Right lobe of liver (tissue), 4 donors: ENCODE measurements around the gene UGT2A2.

ENCODE experiments used
- CTCF ChIP-seq, 4 donors: fragments of 200-600 bp in 3 of 4; fragments of 450-650 bp in 1 of 4; IDR thresholded peaks; one replicate each; pipeline versions ENCODE4 v1.5.1 to v1.8.0; 2016 to 2022; ENCODE audit warnings: antibody characterized with exemption in 4 of 4, mild to moderate bottlenecking in 2 of 4
- POLR2A ChIP-seq: fragments of 450-650 bp; IDR thresholded peaks from one replicate; pipeline ENCODE4 v1.6.1; 2017; ENCODE audit warnings: antibody characterized with exemption, mild to moderate bottlenecking
- donor health status: DM: no; HTN: no; CAD: no.
- donor health status: DM: no; HTN: no; CAD: no.
- donor health status: DM: no; HTN: yes; CAD: no.

GRCh38 chr4:69653147-69653546 is 13.7 kb upstream of the UGT2A2 start, which contains the start of gene UGT2A1:
- no peak for TF ChIP-seq CTCF (IDR thresholded peaks at IDR 0.05)
- TF ChIP-seq POLR2A = no peak
